ENCODE results near the gene GAR1.
A peak's percentile ranks its signal among the peaks of the same experiment; 100 is the strongest.

The GAR1 gene

DNA sequence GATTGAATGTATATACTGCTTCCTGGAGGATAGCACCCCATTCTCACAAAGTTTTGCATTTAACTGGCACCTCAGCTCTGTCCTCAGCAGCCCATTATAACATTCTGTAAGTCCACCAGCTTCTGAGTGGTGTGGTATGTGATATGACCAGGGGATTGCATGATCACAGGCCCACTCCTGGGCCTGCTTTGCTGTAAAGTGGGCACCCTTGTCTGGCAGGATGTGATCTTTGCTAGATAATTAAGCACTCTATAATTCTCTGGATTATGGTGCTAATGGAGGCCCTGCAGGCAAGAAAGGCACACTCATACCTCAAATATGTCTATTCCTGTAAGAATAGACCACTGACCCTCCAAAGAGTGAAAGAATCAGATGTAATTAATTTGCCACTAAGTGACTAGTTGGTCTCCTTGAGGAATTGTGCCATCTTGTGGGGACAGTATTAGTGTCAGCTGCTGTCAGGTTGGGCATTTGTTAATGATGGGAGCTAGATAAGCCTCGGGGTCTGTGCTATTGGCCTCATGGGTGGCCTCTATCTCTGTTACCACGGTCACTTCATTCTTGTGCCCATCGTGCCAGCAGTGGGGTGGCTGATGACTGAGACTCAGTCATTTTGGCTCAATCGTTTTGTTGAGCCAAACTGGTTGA, 11.5 kb upstream of the GAR1 start:
- no peak for TF ChIP-seq POLR2AphosphoS5 (IDR thresholded peaks at IDR 0.05; ENCODE audit: borderline replicate concordance, low read depth, low read length)
- no peak for TF ChIP-seq FOXP2 (optimal IDR thresholded peaks at IDR 0.05; ENCODE audit: control extremely low read depth, extremely low read length, insufficient read depth)
- TF ChIP-seq EZH2 (IDR thresholded peaks at IDR 0.05), result no peak
- no peak for DNase-seq (ENCODE audit: low read depth, low spot score)

DNA sequence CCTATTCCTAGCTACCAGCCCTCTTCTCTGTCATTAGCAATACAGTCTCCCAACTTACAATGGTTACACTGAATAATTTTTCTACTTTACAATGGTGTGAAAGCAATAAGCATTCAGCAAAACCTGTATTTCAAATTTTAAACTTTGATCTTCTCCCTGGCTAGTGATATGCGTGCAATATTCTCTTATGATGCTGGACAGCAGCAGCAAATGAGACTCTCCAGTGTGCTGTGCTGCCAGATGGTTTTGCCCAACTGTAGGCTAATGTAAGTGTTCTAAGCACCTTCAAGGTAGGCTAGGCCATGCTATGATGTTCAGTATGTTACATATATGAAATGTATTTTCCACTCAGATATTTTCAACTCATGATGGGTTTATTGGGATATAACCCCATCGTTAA, 5.9 kb upstream of the GAR1 start:
- no peak for TF ChIP-seq FOXP2 (optimal IDR thresholded peaks at IDR 0.05; ENCODE audit: control extremely low read depth, extremely low read length, insufficient read depth)
- no peak for TF ChIP-seq EZH2 (IDR thresholded peaks at IDR 0.05)
- TF ChIP-seq POLR2AphosphoS5 (IDR thresholded peaks at IDR 0.05; ENCODE audit: borderline replicate concordance, low read depth, low read length), result no peak
- H3K4me3 ChIP-seq, result no peak overlapping the region
- H3K36me3 ChIP-seq (ENCODE audit: insufficient read depth, low read length), result no peaks in the 10 kb centered on the region
- H3K27ac ChIP-seq, result no peak overlapping the region
- H3K9me3 ChIP-seq (ENCODE audit: low read depth, low read length), result no peaks in the 10 kb centered on the region
- no peak for DNase-seq (ENCODE audit: low read depth, low spot score)
- no peak overlapping the region for H3K9ac ChIP-seq (ENCODE audit: insufficient read length)

More for the DNA sequence above, 11.5 kb upstream of the GAR1 start:
- no peak overlapping the region for H3K9ac ChIP-seq (ENCODE audit: insufficient read length)
- no peak overlapping the region for H3K4me3 ChIP-seq
- no peaks in the 10 kb centered on the region for H3K36me3 ChIP-seq (ENCODE audit: insufficient read depth, low read length)
- no peaks in the 10 kb centered on the region for H3K9me3 ChIP-seq (ENCODE audit: low read depth, low read length)
- H3K27ac ChIP-seq, result no peak overlapping the region

DNA sequence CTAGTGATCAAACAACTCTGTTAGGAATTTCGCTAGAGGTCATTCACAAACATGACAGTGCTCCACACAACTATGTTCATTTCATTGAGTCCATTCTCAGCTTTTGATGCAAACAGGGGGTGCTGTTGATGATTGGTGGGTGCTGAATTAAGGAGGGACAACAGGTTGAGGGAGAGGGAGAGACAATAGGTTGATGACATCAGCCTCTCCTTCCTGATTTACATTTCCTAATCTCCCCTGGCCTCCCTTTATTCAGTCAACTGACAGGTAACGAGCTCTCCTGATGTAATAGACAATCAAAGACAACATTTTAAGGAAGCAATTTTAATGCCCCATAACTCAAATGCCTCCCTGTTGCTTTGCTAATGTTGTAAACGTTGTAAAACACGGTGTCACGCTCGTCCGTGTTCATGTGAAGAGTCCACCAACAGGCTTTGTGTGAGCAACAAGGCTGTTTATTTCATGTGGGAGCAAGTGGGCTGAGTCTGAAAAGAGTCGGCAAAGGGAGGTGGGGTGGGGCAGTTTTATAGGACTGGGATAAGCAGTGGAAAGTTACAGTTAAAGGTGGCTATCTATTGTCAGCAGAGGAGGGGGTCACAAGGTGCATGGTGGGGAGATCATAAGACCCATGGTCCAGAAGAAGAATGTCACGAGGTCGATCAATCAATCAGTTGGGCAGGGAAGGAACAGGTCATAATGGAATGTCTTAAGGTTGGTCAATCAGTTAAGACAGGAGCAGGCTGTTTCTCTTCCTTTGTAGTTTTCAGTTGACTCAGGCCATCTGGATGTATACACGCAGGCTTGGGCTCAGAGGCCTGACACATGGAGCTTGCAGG, 4.8 kb upstream of the GAR1 start:
- Histone ChIP-seq H3K9me3 (ENCODE audit: low read depth, low read length) (no peaks in the 10 kb centered on the region), H3K36me3 (ENCODE audit: insufficient read depth, low read length) (no peaks in the 10 kb centered on the region), H3K9ac (ENCODE audit: insufficient read length) (no peak overlapping the region), H3K27ac (no peak overlapping the region), H3K4me3 (no peak overlapping the region)
- no peak for TF ChIP-seq POLR2AphosphoS5 (IDR thresholded peaks at IDR 0.05; ENCODE audit: borderline replicate concordance, low read depth, low read length)
- no peak for TF ChIP-seq FOXP2 (optimal IDR thresholded peaks at IDR 0.05; ENCODE audit: control extremely low read depth, extremely low read length, insufficient read depth)
- no peak for TF ChIP-seq EZH2 (IDR thresholded peaks at IDR 0.05)
- no peak for DNase-seq (ENCODE audit: low read depth, low spot score)

DNA sequence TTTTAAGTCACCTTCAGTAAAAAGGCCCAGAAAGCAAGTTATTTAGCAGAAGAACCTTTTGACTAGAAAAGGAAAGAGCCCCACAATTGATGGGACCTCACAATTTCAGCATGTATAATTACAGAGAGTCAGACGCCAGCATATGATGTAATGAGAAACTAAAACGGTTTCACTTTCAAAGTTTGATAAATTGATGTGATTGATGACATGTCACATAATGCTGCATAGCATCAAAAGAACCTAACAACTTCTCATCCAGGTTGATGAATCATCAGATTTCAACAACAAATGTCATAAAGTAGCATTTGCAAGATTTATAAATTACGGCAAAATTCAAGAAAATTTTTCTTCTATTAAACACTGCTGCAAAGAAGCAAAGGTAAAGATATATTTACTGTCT, 3.9 kb upstream of the GAR1 start:
- DNase-seq (ENCODE audit: low read depth, low spot score), result no peak
- Histone ChIP-seq H3K9me3 (ENCODE audit: low read depth, low read length) (no peaks in the 10 kb centered on the region), H3K36me3 (ENCODE audit: insufficient read depth, low read length) (no peaks in the 10 kb centered on the region), H3K4me3 (no peak overlapping the region), H3K27ac (no peak overlapping the region), H3K9ac (ENCODE audit: insufficient read length) (no peak overlapping the region)
- no peak for TF ChIP-seq POLR2AphosphoS5 (IDR thresholded peaks at IDR 0.05; ENCODE audit: borderline replicate concordance, low read depth, low read length)
- TF ChIP-seq FOXP2 (optimal IDR thresholded peaks at IDR 0.05; ENCODE audit: control extremely low read depth, extremely low read length, insufficient read depth), result no peak
- no peak for TF ChIP-seq EZH2 (IDR thresholded peaks at IDR 0.05)

DNA sequence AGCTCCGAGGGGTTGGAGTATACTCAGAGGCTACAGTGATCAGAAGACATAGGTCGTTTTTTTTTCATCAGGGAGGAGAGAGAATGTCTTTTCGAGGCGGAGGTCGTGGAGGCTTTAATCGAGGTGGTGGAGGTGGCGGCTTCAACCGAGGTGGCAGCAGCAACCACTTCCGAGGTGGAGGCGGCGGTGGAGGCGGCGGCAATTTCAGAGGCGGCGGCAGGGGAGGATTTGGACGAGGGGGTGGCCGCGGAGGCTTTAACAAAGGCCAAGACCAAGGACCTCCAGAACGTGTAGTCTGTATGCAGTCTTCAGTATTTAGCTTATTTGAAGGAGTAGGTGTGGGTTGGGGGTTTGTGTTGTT, 500 bp downstream of the GAR1 start:
- H3K36me3 ChIP-seq (ENCODE audit: insufficient read depth, low read length), result peaks cover 43% of the 10 kb centered on the region
- H3K9ac ChIP-seq (ENCODE audit: insufficient read length), result peak overlapping the region; percentile 93
- no peaks in the 10 kb centered on the region for H3K9me3 ChIP-seq (ENCODE audit: low read depth, low read length)
- no peak for DNase-seq (ENCODE audit: low read depth, low spot score)
- no peak for TF ChIP-seq POLR2AphosphoS5 (IDR thresholded peaks at IDR 0.05; ENCODE audit: borderline replicate concordance, low read depth, low read length)
- no peak for TF ChIP-seq FOXP2 (optimal IDR thresholded peaks at IDR 0.05; ENCODE audit: control extremely low read depth, extremely low read length, insufficient read depth)
- no peak for TF ChIP-seq EZH2 (IDR thresholded peaks at IDR 0.05)
- H3K4me3 ChIP-seq, result peak overlapping the region; percentile 97
- no peak overlapping the region for H3K27ac ChIP-seq

DNA sequence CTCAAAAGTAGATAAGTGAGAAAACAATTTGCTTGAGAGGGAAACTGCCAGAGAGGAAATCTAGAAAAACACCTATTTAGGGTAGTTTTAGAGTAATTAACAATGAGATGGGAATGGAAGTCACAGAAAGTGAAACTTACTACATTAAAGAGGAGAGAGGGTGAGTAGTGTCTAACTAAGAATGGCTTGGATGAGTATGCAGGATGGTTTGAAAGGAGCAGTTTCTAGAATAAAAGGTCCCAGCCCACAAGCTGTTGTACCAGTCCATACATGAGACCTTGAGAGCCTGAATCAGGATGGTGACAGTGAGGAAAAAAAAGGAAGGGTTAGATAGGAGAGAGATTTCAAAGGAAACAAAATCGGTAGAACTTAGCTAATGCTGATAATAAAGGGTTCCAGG, 1.3 kb downstream of the GAR1 start:
- peaks cover 50% of the 10 kb centered on the region for H3K36me3 ChIP-seq (ENCODE audit: insufficient read depth, low read length)
- no peak for DNase-seq (ENCODE audit: low read depth, low spot score)
- no peak overlapping the region for H3K27ac ChIP-seq
- no peaks in the 10 kb centered on the region for H3K9me3 ChIP-seq (ENCODE audit: low read depth, low read length)
- H3K4me3 ChIP-seq, result peak overlapping the region; percentile 97
- peak overlapping the region; percentile 93 for H3K9ac ChIP-seq (ENCODE audit: insufficient read length)
- TF ChIP-seq EZH2 (IDR thresholded peaks at IDR 0.05) (no peak), FOXP2 (optimal IDR thresholded peaks at IDR 0.05; ENCODE audit: control extremely low read depth, extremely low read length, insufficient read depth) (no peak), POLR2AphosphoS5 (IDR thresholded peaks at IDR 0.05; ENCODE audit: borderline replicate concordance, low read depth, low read length) (no peak)

DNA sequence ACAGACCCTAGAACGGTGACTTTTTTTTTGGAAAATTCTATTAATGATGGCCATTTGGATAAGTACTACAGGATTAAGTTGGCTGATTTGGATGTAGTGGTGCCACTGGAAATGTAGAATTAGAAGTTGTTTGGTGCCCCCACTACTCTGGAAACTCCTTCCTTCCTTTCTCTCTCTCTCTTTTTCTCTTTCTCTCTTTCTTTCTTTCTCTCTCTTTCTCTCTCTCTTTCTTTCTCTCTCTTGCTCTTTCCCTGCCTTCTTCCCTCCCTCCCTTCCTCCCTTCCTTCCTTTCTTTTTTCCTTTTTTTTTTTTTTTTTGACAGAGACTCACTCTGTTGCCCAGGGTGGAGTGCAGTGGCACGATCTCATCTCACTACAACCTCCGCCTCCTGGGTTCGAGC, 2.7 kb downstream of the GAR1 start:
- H3K36me3 ChIP-seq (ENCODE audit: insufficient read depth, low read length), result peaks cover 64% of the 10 kb centered on the region
- no peak overlapping the region for H3K27ac ChIP-seq
- no peak overlapping the region for H3K9ac ChIP-seq (ENCODE audit: insufficient read length)
- no peak overlapping the region for H3K4me3 ChIP-seq
- H3K9me3 ChIP-seq (ENCODE audit: low read depth, low read length), result no peaks in the 10 kb centered on the region
- no peak for TF ChIP-seq EZH2 (IDR thresholded peaks at IDR 0.05)
- TF ChIP-seq POLR2AphosphoS5 (IDR thresholded peaks at IDR 0.05; ENCODE audit: borderline replicate concordance, low read depth, low read length), result no peak
- no peak for TF ChIP-seq FOXP2 (optimal IDR thresholded peaks at IDR 0.05; ENCODE audit: control extremely low read depth, extremely low read length, insufficient read depth)
- no peak for DNase-seq (ENCODE audit: low read depth, low spot score)

DNA sequence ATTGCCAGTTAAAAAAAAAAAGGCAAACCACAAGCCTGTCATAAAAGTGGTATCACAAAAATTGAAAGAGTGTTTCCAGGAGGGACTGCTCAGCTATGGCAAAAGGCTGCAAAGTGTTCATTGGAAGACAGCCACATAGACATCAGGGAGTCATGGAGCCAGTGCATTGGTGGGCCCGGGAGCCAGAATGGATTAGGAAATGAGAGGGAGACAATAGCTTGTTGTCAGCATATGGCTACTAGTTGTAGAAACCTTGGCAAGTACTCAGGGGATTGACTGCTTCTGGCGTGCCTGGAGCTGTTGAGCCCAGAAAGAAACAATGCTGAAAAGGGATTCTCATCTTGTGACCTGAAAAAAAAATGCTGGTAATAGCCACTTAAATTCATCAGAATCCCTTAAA, 5.0 kb downstream of the GAR1 start:
- no peak overlapping the region for H3K27ac ChIP-seq
- no peak for DNase-seq (ENCODE audit: low read depth, low spot score)
- H3K9ac ChIP-seq (ENCODE audit: insufficient read length), result no peak overlapping the region
- H3K36me3 ChIP-seq (ENCODE audit: insufficient read depth, low read length), result peaks cover 83% of the 10 kb centered on the region
- TF ChIP-seq EZH2 (IDR thresholded peaks at IDR 0.05), result no peak
- TF ChIP-seq FOXP2 (optimal IDR thresholded peaks at IDR 0.05; ENCODE audit: control extremely low read depth, extremely low read length, insufficient read depth), result no peak
- TF ChIP-seq POLR2AphosphoS5 (IDR thresholded peaks at IDR 0.05; ENCODE audit: borderline replicate concordance, low read depth, low read length), result no peak
- no peaks in the 10 kb centered on the region for H3K9me3 ChIP-seq (ENCODE audit: low read depth, low read length)
- no peak overlapping the region for H3K4me3 ChIP-seq

Data from SK-N-MC (cell line).